Stimulated activated CD8-positive, alpha-beta memory T cell treated with anti-CD3 and anti-CD28 coated beads, Interleukin-2, amount 100 ng/mL, for 48 hours (primary cell): ENCODE results near the gene BCR.

Source experiments
- DNase-seq, 2 donors: peaks; one replicate each; pipeline ENCODE4 v3.0.0-alpha.2; 2020; ENCODE audit warnings: low read depth in 2 of 2

The BCR gene

DNA sequence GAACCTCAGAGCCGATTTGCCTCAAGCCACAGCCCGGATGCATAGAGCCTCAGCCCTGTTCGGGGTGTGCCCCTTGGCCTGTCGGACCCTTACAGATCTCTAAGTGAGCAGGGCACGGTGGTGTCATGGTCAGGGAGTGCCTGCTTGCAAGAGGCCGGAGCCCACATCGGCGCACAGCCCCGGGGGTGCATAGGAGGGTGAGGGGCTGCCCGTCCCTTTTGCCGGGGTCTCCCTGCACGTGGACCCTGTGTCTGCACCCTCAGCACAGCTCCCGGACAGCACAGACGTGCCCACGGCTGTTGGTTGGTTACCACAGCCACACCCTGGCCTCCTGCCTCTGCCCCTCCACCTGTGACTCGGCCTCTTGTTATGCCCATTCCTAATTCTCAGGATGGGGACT, 28.5 kb upstream of the BCR start:
- DNase-seq = no peak

DNA sequence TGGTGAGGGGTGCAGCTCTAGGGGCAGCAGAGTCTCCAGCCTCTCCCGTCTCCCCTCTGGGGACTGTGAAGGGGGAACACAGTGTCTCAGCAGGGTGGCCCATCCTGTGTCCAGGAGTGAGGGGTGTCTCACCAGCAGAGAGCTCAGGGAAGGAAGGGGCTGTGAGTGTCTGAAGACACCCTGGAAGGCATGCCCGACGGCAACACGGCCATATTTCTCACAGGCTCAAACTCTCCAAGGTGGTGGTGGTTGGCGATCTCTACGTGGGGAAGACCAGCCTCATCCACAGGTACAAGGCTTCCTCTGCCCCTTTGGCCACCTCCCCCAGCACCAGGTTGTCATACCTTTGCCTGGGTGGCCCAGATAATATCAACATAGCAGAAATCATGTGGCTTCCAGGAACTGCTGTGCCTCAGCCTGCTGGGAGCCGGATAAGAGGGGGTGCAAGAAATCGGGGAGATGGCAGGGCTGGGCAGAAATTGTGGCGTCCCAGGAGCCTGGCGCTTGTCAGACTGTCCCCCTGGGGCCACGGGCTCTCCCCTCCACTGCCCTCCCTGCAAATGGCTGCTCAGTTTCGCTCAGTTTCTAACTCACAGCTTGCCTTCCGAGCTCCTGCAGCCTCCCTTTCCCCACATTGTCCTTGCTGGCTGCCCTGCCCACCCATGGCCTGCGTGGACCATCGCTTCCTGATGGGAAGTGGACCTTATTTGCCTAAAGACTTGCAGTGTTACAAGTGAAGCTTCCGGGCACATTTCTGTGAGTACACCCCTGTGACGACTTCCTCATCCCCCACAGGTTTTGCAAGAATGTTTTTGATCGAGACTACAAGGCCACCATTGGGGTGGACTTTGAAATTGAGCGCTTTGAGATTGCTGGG, 27.8 kb upstream of the BCR start:
- DNase-seq = no peak

DNA sequence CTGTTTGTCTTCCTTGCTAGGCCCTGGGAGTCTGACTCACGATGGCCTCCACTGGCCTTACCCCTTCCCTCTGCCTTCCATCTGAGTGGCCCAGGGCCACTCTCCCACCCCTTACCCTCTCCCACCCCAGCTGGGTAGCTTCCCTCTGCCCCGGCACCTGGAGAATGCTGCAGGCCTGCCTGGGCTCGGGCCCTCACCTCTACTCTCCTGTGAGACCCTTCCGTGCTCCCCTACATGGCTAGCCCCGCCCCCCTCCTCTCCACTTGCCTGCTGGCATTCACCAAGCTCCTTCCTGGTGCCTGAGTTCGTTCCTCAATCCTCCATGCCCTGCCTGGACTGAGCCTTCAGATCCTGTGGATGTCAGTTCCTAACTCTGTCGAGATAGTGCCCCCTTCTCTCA, 26.3 kb upstream of the BCR start:
- DNase-seq = no peak

DNA sequence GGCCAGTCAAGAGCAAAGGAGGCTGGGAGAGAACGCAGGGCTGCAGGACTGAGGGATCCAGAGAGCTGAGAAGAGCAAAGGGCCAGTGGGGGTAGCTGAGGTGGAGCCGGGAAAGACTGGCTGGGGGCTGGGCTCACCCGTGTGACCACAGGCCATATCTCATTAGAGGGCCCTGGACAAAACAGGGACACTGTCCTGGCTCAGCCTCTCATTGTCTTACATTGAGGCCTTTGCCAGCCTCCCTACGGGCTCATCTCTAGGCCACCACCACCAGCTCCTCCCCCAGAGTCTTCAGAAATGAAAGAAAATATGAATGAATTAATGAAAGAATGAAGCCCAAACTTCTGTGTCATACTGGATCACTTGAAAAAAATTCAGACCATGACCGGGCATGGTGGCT, 25.8 kb upstream of the BCR start:
- no peak for DNase-seq

DNA sequence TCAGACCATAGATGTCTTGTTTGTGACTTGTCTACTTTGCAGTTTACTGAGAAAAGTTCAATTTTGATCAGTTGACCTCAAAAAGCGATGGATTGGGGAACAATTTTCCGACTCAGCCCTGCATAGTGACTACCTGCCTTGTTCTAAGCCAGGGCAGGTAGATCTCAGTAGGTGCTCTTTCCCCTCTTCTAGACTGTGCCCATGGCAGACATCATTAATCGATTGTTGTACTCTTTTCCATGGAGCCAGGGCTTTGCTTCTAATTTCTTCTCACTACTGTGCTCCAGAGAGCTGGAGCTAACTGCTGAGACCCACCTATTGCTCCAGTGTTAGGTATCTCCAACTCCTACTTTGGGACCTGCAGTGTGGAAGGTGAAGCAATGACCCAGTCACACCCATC, 25.2 kb upstream of the BCR start:
- no peak for DNase-seq

DNA sequence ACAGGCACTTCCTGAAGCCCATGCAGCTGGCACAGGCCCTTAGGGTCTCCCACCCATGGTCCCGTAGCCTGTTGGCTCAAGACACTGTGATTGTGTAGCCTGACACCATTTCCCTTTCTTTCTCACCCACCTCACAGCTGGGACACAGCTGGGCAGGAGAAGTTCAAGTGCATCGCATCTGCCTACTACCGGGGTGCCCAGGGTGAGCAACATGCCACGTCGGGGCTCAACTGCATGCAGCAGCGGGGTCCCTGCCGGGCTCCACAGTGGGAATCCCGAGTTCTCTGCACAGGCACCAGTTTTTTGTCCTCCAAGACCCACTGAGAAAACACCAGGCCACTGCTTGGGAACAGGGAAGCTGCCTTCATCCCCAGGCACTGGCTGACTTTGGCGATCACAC, 24.5 kb upstream of the BCR start:
- no peak for DNase-seq

DNA sequence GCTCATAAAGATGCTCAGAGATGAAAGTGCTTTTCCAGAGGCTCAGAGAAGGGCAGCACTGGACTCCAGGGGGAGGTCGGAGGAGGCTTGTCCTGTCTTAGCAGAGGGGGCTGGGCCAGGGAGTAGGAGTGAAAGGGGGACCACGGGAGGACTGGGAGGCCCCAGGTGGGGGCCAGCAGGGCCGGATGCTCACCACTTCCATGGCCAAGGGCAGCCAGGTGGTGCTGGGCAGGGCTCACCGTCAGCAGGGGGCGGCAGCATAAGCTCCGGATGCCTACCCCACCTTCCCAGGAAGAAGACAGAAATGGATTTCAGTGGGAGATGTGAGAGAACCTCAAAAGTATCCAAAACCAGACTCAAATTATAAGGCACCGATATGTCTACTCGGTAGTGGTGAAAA, 24.0 kb upstream of the BCR start:
- DNase-seq = no peak

DNA sequence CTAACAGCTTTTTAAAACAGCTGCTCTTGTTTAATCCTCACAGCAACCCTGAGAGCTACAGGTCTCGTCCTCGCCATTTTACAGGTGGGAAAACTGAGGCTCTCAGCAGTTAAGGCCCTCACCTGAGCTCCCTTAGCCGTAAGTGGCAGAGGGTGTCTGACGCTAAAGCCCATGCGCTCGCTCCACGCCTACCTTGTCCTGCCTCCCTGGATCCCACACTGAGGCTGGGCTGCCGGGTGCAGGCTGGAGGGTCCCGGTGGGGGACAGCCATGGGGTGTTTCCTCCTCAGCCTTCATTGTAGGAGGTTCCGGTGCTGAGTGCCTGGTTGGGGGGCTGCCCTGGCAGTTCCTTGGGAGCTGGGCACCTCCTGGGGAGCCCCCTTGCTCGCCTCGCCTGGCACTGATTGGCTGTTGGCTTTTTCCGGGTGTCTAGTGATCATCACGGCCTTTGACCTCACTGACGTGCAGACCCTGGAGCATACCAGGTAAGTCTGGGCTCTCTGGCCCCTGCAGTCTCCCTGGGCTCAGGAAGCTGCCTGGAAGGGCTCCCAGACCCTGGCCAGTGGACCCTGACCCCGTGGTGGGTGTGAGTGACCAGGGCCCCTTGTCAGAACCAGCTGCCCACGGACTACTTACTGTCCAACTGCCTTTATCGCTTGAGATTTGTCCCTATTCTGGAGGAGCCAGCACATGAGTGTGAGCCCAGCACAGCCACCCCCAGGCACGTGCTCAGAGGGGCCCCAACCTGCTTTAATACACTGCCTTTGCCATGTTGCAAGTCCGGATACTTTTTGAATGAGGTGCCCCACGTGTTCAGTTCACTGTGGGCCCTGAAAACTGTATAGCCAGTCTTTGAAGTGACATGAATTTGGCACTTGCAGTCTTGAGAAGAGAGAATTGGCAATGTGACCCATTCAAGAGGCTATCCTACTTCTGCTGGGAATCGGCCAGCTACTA, 22.5 kb upstream of the BCR start:
- no peak for DNase-seq

DNA sequence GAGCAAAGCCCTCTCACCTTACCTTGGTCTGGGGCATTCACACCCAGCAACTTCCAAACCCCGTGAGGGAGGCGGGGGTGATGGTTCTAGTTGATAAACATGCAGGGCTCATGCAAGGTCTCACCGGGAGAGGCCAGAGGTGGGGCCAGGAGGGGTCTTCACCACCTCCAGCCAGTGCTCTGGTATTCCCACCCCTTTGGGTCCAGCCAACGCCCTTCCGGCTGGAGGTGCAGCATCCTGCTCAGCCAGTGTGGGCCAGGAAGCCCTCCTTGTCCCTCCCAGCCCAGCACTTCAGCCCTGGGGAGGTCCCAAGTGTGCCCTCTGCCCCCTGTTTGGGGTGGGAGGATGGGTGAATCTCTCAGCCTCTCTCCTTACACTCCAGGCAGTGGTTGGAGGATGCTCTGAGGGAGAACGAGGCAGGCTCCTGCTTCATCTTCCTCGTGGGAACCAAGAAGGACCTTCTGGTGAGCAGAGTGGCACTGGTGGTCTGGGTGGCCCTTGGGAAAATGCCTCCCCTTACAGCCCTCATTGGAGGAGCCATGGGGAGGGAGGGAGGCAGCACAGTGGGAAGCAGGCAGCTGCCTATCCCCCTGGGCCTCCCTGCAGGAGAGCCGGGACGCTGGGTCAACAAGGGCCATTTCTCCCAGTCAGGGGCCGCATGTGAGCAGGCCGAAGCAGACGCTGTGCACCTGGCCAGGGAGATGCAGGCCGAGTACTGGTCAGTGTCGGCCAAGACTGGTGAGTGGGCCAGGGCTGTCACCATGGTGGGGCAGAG, 21.6 kb upstream of the BCR start:
- no peak for DNase-seq

DNA sequence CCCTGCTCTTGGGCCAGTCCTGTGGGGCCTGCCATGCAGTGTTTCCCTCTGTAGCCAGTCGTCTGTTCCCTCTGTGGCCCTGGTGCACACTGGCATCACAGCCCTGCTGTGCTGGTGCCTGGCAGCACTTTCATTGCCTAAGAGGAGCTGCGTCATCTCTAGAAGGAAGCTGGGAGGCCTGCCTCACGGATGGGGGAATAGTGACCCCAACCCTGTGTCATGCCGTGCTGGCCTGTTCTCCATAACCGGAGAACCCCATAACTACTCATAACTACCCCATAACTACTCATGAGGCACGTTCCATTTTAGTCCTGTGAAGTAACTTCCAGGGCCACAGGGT, 21.0 kb upstream of the BCR start:
- DNase-seq = no peak

DNA sequence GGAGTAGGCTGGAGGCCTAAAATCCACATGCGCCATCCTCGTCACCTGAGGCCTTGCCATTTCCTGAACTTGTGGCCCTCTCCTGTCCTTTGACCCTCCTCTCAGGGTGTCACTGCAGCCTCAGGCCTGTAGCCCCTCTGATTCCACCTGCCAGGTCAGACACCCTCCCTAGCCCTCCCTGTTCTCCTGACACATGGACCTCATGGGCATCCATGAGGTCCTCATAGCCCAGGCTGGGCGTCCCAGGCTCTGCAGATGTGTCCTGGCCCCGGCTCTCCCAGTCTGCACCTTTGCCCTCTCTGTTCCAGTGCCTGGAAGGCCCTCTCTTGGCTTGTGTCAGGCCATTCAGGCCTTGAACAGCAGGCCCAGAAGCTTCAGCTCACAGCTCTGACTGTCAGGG, 19.3 kb upstream of the BCR start:
- DNase-seq = no peak

DNA sequence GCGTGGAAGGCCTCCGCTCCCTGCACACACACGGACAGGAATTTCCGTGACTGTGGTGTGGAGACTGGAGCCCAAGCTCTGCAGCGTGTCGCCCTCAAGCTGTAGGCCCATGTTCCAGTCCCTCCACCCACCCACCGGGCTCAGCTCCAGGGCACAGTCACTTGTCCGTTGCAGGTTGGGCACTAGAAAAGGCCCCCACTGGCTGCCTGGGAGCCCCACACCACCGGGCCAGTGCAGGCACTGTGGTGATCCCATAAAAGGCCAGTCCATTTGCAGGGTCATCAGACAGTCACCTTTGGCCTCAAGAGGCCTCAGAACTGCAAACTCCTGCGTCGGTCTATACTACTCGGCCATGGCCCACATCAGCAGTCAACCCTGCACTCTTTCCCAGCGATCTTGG, 18.7 kb upstream of the BCR start:
- no peak for DNase-seq

DNA sequence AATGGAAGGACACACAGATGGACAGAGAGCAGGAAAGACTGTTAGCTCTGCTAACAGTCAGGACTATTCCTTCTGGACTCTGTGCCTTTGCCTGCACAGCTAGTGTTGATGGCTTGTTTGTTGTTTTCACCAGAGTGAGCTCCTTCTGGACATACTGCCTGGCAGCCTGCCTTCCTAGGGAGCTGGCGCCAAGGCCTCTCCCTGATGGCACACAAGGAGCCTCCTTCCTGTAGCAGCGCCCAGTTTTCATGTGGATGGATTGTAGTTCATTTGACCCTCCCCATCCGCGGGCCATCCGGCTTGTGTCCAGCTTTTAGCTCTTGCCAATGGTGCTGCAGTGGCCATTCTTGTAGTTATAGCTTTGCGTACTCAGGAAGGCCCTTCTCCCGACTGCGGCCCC, 16.6 kb upstream of the BCR start:
- no peak for DNase-seq

DNA sequence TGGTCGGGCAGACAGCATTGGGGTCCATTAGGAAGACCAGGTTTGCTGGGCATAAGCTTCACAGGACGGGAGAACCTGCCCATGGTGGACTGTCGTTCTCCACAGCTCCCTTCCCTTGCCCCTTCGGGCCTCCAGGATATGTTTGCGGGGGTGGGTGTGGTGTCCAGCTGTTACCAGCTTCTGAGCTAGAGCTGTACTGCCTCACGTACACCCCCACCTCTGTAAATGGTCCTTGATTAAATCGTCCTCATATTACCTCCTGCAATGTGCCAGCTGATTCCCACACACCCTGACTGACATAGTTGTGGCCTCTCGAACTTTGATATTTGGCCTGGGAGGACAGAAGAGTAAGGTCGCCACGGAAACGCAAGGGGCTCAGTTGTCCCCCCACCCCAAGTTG, 16.2 kb upstream of the BCR start:
- no peak for DNase-seq

DNA sequence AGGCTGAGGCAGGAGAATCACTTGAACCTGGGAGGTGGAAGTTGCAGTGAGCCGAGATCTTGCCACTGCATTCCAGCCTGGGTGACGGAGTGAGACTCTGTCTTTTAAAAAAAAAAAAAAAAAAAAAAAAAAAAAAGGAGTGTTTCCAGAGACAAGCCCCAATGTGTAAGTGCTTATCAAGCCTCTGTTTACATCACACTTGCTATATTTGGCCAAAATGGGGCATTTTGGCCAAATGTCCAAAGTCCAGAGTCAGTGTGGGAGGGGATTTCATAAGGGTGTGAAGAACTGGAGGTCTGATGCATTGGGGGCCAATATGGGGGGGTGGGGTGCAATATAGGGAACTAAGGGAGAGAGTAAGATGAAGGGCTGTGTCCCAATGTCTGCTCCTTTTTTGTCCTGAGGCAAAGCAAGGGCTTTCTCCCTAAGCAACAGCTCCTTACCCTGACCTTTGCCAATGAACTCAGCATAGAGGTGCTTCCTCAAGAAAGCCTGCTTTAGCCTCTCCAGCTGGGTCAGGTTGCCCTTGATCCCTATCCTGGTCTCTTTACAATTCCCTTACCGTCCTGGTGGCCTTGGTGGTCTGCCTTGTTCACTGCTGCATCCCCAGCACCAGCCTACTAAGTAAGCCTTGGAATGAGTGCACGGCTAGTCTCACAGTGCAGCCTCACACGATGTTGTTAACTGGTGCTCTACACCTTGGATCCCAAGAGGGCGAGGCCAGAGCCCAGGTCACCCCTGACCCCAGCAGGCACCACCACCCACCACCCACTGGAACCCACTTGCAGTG, 14.1 kb upstream of the BCR start:
- no peak for DNase-seq

DNA sequence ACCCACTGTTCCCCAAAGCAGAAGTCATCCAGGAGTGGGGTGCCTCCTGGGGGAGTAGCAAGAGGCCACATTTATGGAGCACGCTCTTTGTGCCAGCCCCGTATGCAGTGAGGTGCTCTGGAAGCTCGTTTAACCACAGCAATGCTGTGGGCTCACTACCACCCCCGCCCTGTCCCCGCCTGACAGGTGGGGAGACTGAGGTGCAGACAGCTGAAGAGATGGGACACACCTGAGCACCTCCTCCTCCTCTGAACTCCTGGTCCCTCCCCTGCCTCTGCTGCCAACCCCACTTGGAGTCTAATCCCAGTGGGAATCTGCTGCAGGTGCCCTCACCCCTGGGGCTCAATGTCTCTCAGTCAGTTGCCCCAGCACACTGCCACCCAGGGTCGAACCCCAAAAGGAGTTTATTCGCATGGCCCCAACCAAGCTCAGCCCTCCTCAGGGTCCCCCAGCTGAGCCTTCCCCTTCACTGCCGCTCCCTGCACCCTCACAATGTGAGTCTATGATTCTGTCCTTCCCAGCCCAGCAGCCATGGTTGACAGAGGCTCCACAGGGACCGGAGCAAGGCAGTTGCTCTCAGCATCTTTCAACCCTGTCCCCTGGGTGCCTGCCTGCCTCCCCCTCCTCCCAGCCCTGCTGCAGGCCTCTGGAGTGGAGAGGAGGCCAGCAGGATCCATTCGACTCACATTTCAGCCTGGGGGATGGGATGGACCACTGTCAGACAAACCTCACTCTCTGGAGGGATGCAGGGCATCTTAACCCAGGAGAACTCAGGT, 13.3 kb upstream of the BCR start:
- no peak for DNase-seq

DNA sequence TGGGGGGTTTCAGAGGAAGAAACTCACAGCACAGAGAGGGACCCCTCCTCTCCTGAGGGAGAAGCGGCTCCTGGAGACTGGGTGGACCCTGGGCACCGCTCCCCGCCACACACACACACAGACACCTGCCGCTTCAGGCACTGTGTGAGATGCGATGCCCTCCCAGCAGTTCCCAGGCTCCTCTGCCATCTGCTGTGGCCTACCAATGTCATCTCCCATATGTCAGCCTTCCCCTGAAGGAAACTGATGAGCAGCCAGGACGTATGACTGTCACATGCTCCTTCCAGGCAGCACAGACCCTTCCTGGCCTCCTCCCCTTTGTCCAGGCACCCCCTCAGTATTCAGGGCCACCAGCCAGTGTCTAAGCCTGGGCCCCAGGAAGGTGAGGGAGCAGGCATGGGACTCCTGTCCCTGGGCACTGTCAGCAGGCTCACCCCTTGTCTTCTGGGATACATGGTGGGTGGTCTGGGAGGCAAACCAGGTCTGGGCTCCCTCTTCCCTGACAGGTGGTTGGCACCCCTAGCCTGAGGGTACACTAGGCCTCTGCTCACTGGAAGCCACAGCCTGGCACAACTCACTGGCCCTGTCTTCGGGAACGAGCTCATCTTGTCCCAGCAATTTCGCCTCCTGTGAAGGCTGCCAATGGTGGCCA, 11.8 kb upstream of the BCR start:
- no peak for DNase-seq

DNA sequence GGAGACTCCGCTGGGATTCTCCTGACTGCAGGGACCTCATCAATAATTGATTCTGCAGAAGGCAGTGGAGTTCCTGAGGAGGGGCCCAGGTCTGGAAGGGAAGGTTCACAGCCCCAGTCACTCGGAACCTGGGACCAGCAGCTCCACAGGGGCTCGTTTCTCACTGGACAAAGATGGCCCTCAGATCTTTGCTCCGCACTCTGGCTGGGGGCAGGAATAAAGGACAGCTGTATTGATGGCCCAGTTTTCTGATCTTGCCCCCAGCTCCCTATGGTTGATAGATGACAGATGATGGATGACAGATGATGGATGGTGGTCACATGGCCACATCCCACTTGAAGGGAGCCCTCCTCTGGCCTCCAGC, 11.3 kb upstream of the BCR start:
- no peak for DNase-seq

DNA sequence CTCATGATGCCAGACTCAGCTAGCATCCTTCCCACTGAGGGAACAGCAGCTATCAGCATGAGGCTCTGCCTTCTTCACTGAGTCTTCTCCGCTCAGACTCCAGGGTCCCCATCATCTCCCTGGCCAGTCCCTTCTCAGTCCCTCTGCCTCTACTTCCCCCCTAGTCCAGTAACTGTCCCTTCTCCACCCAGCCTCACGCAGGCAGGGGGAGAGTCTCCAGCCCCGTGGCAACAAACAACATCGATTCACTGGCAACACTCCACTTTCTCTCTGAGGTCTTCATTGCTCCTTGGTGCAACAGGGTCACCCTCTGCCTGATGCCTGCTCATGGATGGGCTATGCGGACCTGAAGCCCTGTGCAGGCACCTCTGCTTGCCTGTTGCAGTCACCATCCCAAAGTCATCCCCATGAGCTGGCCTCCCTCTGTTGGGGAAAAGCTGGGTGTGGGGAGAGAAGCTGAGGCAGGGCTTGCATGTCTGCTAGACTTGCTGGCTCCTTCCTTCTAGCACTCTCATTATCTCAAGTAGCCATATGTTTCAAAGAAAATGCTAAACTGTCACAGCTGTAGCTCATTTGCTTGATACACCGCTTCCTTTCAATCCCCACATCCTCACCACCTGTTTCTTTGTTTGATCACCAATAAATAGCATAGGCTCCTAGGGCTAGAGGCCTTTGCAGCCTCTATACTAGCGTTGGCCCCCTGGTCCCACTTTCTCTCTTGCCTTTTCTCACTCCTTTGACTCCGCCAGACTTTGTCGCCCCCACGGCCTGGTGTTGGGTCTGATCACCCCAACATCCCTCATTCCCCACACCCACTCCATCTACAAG, 4.3 kb upstream of the BCR start:
- no peak for DNase-seq
